Gastrocnemius medialis (tissue), 4 donors: ENCODE measurements around the gene DPPA3. TPM values are rescaled to one million over a fixed set of nuclear protein-coding genes. Genes with fewer than 3 reads are reported as not detected.

Experiments used
- ATAC-seq, 2 donors: fragments of 150-250 bp; one replicate each; pipeline ENCODE4 v1.9.1; 2016
- DNase-seq, 2 donors: peaks; one replicate each; pipeline ENCODE4 v3.0.0-alpha.2; 2019
- H3K27ac ChIP-seq, 4 donors: fragments of 200-600 bp; sonication (generic); 1 replicate in 1 of 4; 2 replicates in 3 of 4; pipeline ENCODE4 v1.5.1; 2016 to 2018; ENCODE audit warnings: mild to moderate bottlenecking in 2 of 4, moderate library complexity in 1 of 4
- H3K27me3 ChIP-seq, 3 donors: fragments of 200-600 bp; sonication (generic) in 2 of 3; 1 replicate in 1 of 3; 2 replicates in 2 of 3; pipeline versions ENCODE4 v1.5.1 to v1.6.0; 2016 to 2019; ENCODE audit warnings: mild to moderate bottlenecking in 1 of 3, moderate library complexity in 1 of 3
- H3K36me3 ChIP-seq, 2 donors: fragments of 200-600 bp; sonication (generic) in 1 of 2; one replicate each; pipeline ENCODE4 v1.5.1; 2017 to 2018
- H3K4me1 ChIP-seq, 2 donors: fragments of 200-600 bp; sonication (generic) in 1 of 2; one replicate each; pipeline ENCODE4 v1.5.1; 2016 to 2017; ENCODE audit warnings: mild to moderate bottlenecking in 2 of 2
- H3K4me3 ChIP-seq, 4 donors: fragments of 200-600 bp; sonication (generic) in 3 of 4; 1 replicate in 1 of 4; 2 replicates in 3 of 4; pipeline ENCODE4 v1.5.1; 2016 to 2019; ENCODE audit warnings: mild to moderate bottlenecking in 2 of 4
- H3K9me3 ChIP-seq, 3 donors: fragments of 200-600 bp; sonication (generic) in 2 of 3; 1 replicate in 1 of 3; 2 replicates in 2 of 3; pipeline ENCODE4 v1.5.1; 2016 to 2019
- CTCF ChIP-seq, 5 experiments: fragments of 450-650 bp in 3 of 5; fragments of 200-600 bp in 2 of 5; sonication (generic) in 2 of 5; IDR thresholded peaks in 4 of 5; conservative IDR thresholded peaks in 1 of 5; 1 replicate in 4 of 5; 2 replicates in 1 of 5; pipeline ENCODE4 v1.5.1; 2016 to 2019; ENCODE audit warnings: antibody characterized with exemption in 5 of 5, mild to moderate bottlenecking in 3 of 5, moderate library complexity in 3 of 5
- POLR2A ChIP-seq, 2 donors: fragments of 450-650 bp; IDR thresholded peaks; one replicate each; pipeline ENCODE4 v1.6.1; 2017; ENCODE audit warnings: antibody characterized with exemption in 2 of 2, mild to moderate bottlenecking in 2 of 2, moderate library complexity in 2 of 2
- in situ Hi-C, 4 donors: fragments of 200-750 bp; cut with MboI; loops; one replicate each; pipeline versions ENCODE4 v1.15.0 to v1.8.0; 2017; ENCODE audit warnings: low sequenced_read_pairs in 4 of 4
- intact Hi-C: fragments of 100-400 bp; cut with DNase I; formaldehyde crosslinking; loops from one replicate; pipeline ENCODE4 v1.15.1; 2023; ENCODE audit warnings: low total_unique reads
- total RNA-seq, 4 donors: library from RNA; depleted of rRNA; stranded (reverse); fragments of >200 nt; gene quantifications; one replicate each; pipeline versions ENCODE4 v1.1.0 to v1.2.3, GENCODE V29; 2016

Gene DPPA3
- total RNA-seq, 4 donors from 2014 or later, result not detected

GRCh38 chr12:7756993-7757392 is 45.8 kb downstream of the DPPA3 start:
- no peak for TF ChIP-seq CTCF (IDR thresholded peaks at IDR 0.05 in 4 of 5, conservative IDR thresholded peaks at IDR 0.05 in 1 of 5)
- TF ChIP-seq POLR2A (IDR thresholded peaks at IDR 0.05), result no peak
- H3K9me3 ChIP-seq, result no peaks in the 10 kb centered on the region
- no peaks in the 10 kb centered on the region for H3K27me3 ChIP-seq
- H3K4me3 ChIP-seq, result no peak overlapping the region
- ATAC-seq, result no peak
- no peaks in the 10 kb centered on the region for H3K36me3 ChIP-seq
- intact Hi-C loops (no loop called here), in situ Hi-C loops (no loop called here)
- no peak overlapping the region for H3K27ac ChIP-seq
- no peaks in the 10 kb centered on the region for H3K4me1 ChIP-seq
- no peak for DNase-seq

GRCh38 chr12:7758766-7759140 is 47.5 kb downstream of the DPPA3 start:
- Histone ChIP-seq H3K27me3 (no peaks in the 10 kb centered on the region), H3K4me1 (no peaks in the 10 kb centered on the region), H3K36me3 (no peaks in the 10 kb centered on the region), H3K27ac (no peak overlapping the region), H3K9me3 (no peaks in the 10 kb centered on the region), H3K4me3 (no peak overlapping the region)
- in situ Hi-C loops (no loop called here), intact Hi-C loops (no loop called here)
- no peak for DNase-seq
- no peak for ATAC-seq
- no peak for TF ChIP-seq POLR2A (IDR thresholded peaks at IDR 0.05)
- no peak for TF ChIP-seq CTCF (IDR thresholded peaks at IDR 0.05 in 4 of 5, conservative IDR thresholded peaks at IDR 0.05 in 1 of 5)

Other genes with a start within 250 kb of the DPPA3 start
- gene CD163, start 207.7 kb upstream of the DPPA3 start, total RNA-seq, result 10 to 100 TPM; 20.7 to 57.7 (median 38.1) TPM
- gene APOBEC1, start 45.5 kb upstream of the DPPA3 start, total RNA-seq, result not detected
- gene GDF3, start 15.7 kb upstream of the DPPA3 start, total RNA-seq, result not detected
- not detected for gene CLEC4C, start 35.9 kb downstream of the DPPA3 start, total RNA-seq
- gene NANOGNB, start 53.8 kb downstream of the DPPA3 start, total RNA-seq, result not detected
- gene NANOG, start 78.0 kb downstream of the DPPA3 start, total RNA-seq, result under 1 TPM in 1 of 4 donors, not detected in 3; 0.10 TPM
- not detected for gene SLC2A14, start 161.5 kb downstream of the DPPA3 start, total RNA-seq
- gene SLC2A3, start 224.8 kb downstream of the DPPA3 start, total RNA-seq, result 10 to 100 TPM; 19.3 to 27.2 (median 23.7) TPM